Fibroblast of pulmonary artery (primary cell): ENCODE data around the gene ZDHHC8.

Experiments
- DNase-seq: peaks from one replicate; pipeline ENCODE4 v3.0.0-alpha.2; 2010; ENCODE audit warnings: low read depth
- H3K4me3 ChIP-seq: replicated peaks from 2 replicates; pipeline ENCODE4 v1.5.1; 2011; ENCODE audit warnings: low read depth, mild to moderate bottlenecking, control low read depth, low read length, moderate library complexity
- CTCF ChIP-seq: IDR thresholded peaks from 2 replicates; pipeline ENCODE4 v1.5.1; 2011; ENCODE audit warnings: mild to moderate bottlenecking, control low read depth, low read length, inconsistent platforms; ENCODE audit errors: missing control alignments

ZDHHC8 gene

GRCh38 chr22:20086763-20087162 lies 44.8 kb upstream of the ZDHHC8 start:
- no peak for DNase-seq
- no peak for TF ChIP-seq CTCF
- H3K4me3 ChIP-seq = no peak overlapping the region

GRCh38 chr22:20087319-20088262 lies 44.0 kb upstream of the ZDHHC8 start:
- no peak overlapping the region for H3K4me3 ChIP-seq
- TF ChIP-seq CTCF = no peak
- DNase-seq = no peak

- no peak for TF ChIP-seq CTCF
- no peak overlapping the region for H3K4me3 ChIP-seq
- no peak for DNase-seq
These were observed 43.3 kb upstream of the ZDHHC8 start for GRCh38 chr22:20088263-20088648.

GRCh38 chr22:20089226-20089976 lies 42.2 kb upstream of the ZDHHC8 start:
- no peak for TF ChIP-seq CTCF
- DNase-seq = no peak
- no peak overlapping the region for H3K4me3 ChIP-seq

- DNase-seq = no peak
- H3K4me3 ChIP-seq = no peak overlapping the region
- no peak for TF ChIP-seq CTCF
These were observed 41.5 kb upstream of the ZDHHC8 start for GRCh38 chr22:20089977-20090729.

GRCh38 chr22:20090730-20091240 lies 40.8 kb upstream of the ZDHHC8 start:
- no peak for TF ChIP-seq CTCF
- no peak for DNase-seq
- no peak overlapping the region for H3K4me3 ChIP-seq
